Fibroblast of peridontal ligament (primary cell): ENCODE data around the gene PDCD2L.
A peak's percentile ranks its signal among the peaks of the same experiment; 100 is the strongest.
"Not testable (repeated sequence)": the region's sequence is repeated elsewhere in the genome, so short reads cannot be mapped to it uniquely, and the experiment has no call there.

Source experiments
- DNase-seq: peaks from one replicate; pipeline ENCODE4 v3.0.0-alpha.2; 2010; ENCODE audit errors: extremely low read depth

PDCD2L gene

GRCh38 chr19:34411216-34411615, 7.0 kb downstream of the PDCD2L start:
- no peak for DNase-seq

GRCh38 chr19:34416021-34416545, 11.9 kb downstream of the PDCD2L start:
- DNase-seq: no peak

GRCh38 chr19:34418300-34418699, 14.1 kb downstream of the PDCD2L start:
- no peak for DNase-seq

GRCh38 chr19:34426096-34426661, 22.0 kb downstream of the PDCD2L start:
- DNase-seq: no peak

DNA sequence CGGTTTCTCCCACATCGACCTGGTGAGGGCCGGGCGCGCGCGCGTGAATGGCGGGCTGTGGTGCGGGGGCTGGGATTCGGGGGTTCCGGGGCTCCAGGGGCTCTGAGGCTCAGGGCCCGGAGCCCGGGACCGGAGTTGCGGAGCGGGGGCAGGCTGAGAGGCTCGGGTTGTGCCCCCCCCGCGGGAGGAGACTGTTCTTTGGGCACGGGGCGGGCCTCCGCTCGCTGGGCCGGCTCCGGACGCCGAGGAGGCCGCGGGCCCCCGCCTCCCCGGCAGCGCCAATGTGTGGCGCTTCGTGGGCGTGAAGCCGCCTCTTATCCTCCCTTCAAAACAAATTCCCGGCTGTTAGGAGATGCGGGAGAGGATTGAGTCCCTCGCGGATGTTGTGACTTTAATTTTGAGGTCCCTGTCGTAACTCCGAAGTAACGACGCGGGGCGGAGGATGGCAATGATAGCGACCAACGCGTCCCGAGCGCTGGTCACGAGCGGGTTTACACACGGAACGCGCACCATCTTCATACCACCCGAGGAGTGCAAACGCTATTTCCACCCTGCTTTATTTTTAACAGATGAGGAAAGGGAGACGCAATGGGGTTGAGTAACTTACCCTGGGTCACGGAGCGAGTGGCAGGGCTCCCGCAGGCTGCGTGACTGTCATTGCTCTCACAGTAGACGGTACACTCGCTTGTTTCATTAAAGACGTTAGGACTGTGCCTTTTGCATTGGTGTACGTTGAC, 24.5 kb downstream of the PDCD2L start:
- peak; percentile 50 for DNase-seq

GRCh38 chr19:34429553-34429952, 25.4 kb downstream of the PDCD2L start:
- DNase-seq: no peak

GRCh38 chr19:34430738-34431625, 26.8 kb downstream of the PDCD2L start:
- DNase-seq: peak; percentile 60

- DNase-seq: peak; percentile 48
Measured at GRCh38 chr19:34431681-34432402, 27.6 kb downstream of the PDCD2L start.

DNA sequence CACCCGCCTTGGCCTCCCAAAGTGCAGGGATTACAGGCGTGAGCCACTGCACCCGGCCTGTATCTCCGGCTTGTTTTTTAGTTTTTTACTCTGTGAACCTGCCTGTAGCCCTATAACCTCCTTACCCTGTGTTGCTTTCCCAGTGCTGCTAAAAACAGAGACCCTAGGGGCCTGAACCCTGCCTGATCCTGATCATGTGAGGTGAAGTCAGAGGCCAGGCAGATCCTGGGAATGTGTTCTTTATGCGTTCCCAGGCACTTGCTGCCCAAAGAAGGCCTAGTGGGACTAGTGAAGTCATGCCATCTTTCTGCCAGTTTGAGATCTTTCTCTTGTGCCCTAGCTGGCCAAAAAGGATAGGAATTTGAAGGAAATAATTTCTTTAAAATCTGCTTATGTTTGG, 28.6 kb downstream of the PDCD2L start:
- DNase-seq: peak; percentile 79

DNA sequence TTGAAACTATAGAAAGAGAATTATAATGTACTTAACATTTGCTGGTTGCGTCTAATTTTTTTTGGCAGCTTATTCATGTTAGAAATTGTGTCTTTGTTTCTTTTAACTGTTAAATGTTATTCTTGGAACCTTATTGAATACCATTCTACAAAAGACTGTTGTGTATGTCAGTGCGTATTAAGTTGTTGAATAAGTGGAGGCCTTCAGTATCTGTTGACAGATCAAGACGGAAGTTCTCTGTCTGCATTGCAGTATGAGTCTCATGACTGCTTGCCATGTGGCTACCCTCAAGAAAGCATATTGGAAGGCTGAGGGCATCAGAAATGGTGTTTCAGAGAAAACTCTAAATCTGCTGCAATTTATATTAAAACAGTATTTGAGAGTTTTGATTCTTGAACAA, 32.5 kb downstream of the PDCD2L start:
- DNase-seq: no peak

GRCh38 chr19:34448191-34448590, 44.0 kb downstream of the PDCD2L start:
- DNase-seq: no peak

GRCh38 chr19:34452723-34453122, 48.5 kb downstream of the PDCD2L start:
- DNase-seq: peak; percentile 63

DNA sequence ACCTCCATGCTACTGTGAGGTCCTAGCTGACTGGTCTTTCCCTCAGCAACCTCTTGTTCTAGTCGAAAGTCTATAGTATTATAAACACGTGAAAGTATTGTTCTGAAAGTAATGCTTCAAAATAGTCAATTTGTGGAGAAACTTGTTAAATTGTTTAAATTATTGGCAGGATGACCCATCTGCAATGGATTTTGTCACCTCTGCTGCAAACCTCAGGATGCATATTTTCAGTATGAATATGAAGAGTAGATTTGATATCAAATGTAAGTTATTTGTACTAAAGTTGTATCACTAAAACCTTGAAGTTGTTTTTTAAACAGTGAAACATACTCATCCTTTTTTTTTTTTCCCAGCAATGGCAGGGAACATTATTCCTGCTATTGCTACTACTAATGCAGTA, 49.9 kb downstream of the PDCD2L start:
- no peak for DNase-seq

- DNase-seq: no peak
Measured at GRCh38 chr19:34454685-34455084, 50.5 kb downstream of the PDCD2L start.

DNA sequence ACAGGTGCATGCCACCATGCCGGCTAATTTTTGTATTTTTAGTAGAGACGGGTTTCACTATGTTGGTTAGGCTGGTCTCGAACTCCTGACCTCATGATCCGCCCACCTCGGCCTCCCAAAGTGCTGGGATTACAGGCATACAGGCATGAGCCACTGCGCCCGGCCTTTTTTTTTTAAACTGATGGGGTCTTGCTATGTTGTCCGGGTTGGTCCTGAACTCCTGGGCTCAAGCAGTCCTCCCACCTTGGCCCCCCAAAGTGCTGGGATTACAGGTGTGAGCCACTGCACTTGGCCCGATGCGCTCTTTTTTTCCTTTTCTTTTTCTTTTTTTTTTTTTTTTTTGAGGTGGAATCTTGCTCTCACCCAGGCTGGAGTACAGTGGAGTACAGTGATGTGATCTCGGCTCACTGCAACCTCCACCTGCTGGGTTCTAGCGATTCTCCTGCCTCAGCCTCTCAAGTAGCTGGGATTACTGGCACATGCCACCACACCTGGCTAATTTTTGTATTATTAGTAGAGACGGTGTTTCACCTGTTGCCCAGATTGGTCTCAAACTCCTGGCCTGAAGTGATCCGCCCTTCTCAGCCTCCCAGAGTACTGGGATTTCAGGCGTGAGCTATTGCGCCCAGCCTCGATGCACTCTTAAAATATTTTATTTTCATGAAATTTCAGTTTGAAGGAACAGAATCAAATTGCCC, 51.7 kb downstream of the PDCD2L start:
- not testable (repeated sequence) for DNase-seq

- DNase-seq: no peak
Measured at GRCh38 chr19:34457446-34457845, 53.2 kb downstream of the PDCD2L start.

GRCh38 chr19:34458677-34459076, 54.5 kb downstream of the PDCD2L start:
- DNase-seq: no peak

DNA sequence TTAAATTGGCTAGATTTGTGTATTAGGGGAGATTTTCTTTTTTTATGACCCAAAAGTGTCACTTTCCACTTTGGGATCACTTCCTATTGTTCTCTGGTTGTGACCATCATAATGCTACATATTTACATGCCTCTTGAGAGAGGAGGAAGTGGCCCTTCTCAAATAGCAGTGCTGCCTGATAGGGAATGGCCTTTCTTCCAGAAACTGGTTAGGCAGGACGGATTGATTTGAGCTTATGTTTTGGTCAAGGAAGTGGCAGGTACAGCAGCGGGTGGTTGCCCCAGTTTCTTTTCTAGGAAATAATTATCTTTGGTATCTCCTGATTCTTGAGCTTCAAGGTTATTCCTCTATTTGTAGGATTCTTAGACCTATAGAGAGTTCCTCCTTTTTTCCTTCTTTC, 55.4 kb downstream of the PDCD2L start:
- no peak for DNase-seq

DNA sequence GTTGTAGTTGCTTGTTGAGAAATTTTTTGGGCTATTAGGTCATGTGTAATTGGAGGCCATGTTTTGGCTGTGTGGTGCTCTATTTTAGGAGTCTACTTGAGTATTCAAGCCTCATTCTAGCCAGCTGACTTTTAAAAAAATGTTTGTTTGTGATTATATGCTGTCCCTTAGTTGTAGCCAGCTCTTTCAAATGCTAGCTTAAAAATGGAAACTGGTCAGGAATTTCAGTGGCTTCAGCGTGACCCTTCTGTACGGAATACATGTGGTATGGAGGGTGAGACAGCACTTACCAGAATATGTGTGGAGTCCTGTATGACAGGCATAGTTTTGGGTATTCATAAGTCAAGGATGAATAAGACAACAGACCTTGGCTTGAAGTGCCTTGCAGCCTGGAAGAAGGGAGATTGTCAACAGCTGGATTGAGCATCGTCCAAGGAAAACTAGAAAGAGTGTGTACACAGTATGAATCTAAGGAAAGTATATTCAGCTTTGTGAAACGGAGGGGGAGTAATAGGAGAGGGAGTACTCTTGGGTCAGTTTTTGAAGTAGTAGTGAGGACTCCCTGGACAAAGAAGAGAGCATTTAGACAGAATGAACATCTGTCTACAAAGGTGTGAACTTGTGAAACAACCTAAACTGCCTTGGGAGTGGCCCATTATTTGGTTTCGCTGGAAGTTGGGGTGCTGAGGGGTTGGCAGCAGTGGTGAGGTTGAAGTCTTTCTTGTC, 57.3 kb downstream of the PDCD2L start:
- peak; percentile 63 for DNase-seq

GRCh38 chr19:34464785-34465184, 60.6 kb downstream of the PDCD2L start:
- DNase-seq: not testable (repeated sequence)
